Stimulated activated CD4-positive, alpha-beta T cell treated with anti-CD3 and anti-CD28 coated beads, TNF-alpha, amount 100 ng/mL, for 24 hours (primary cell): ENCODE data around the gene CLSTN3.

Experiments used
- DNase-seq, 3 experiments: peaks; one replicate each; pipeline ENCODE4 v3.0.0-alpha.2; 2020; ENCODE audit warnings: low read depth in 3 of 3

The CLSTN3 gene

DNA sequence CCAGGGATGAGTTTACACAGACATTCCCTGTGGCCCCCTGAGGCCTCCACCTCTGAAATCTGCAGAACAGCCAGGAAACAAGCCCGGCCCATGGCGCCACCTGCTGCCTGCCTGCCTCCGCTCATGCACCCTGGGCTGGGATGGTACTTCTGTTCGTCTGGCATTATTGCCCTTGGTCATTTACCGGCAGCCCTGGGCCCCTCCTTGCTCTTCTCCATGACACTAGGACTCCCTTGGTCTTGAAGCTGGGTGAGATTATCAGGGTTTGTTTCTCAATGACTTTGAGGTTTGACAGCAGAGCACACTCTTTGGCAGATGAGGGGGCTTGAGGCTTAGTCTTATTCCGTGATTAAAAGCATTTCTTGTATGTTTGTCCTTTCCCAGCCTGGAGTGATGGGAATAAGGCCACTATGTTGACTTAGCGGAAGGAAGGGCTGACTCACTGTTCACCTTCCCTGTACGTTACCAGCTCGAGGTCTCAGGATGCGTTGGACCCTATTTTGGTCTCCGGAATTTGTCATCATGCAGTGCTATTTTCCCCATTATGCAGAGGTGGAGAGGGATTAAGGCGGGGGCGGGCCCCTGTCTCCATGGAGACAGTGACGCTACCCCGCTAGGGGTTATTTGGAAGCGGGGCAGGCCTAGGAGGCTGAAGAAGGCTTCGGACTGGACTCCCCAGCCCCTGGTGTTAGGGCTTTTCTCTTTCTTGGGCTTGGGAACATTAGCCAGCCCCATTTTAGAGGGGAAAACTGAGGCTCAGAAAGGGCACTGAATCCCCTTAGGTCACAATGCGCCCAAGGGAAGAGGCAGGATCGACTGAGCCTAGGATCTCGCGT is 58.6 kb downstream of the CLSTN3 start:
- peak; percentile 31 to 66 (median 34) for DNase-seq

DNA sequence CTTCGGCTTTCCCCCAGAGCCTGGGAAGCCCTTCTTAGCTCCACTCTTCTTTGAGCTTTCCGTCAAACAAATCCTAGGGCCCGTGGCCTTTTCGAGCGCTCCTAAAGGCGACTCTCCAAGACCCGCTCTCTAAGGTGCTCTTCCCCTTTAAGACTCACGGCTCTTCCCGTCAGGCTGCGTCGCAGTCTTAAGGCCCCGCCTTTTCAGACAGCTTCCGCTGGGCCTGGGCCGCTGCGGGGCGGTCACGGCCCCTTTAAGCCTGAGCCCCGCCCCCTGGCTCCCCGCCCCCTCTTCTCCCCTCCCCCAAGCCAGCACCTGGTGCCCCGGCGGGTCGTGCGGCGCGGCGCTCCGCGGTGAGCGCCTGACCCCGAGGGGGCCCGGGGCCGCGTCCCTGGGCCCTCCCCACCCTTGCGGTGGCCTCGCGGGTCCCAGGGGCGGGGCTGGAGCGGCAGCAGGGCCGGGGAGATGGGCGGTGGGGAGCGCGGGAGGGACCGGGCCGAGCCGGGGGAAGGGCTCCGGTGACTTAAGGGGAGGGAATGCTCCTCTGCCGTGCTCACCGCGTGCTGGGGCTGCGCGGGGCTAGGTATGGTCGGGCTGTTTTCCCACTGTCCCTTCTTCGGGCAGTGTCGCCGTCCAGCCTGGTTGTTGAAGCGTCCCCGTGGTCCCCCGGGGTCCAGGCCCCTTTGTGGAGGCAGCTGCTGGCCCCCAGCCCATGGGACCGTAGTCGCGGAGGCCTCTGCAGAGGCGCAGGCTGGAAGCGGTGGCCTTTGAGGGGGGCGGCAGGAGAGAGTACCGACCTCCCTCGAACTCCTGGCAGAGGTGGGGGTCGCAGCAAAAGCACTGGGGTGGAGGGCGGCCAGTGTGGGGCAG is 59.5 kb downstream of the CLSTN3 start, which contains the start of gene PEX5:
PEX5 (plus strand) TSS at position 289 of the 870 bp plus-strand sequence. CDS start 692 bp downstream, outside the sequence.
- DNase-seq = peak; percentile 65 to 82 (median 67)

DNA sequence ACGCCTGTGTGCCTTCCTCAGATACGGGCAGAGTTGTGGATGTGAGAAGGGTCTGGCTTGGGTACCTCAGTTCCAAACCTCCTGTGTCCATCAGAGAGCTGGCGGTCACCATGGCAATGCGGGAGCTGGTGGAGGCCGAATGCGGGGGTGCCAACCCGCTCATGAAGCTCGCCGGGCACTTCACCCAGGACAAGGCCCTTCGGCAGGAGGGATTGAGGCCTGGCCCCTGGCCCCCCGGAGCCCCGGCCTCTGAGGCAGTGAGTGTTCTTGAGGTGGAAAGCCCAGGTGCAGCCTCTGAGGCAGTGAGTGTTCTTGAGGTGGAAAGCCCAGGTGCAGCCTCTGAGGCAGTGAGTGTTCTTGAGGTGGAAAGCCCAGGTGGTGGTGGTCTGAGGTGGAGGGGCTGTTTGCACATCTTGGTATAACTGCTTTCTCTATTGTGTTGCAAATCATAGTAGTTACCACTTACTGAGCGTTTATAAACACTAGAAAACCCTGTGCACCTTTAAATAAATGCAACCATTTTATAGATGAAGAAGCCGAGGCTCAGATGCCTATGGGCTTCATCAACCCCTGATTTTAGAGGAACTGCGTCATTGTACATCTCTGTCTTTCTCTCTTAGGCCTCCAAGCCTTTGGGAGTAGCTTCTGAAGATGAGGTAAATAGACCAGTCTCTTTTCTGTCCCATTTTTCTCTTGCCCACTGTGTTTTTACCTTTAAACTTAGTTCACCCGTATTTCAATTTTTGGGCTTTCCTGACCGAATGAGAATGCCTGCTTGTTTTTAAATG is 60.3 kb downstream of the CLSTN3 start:
- DNase-seq = peak in 1 of 3 experiments; percentile 9

DNA sequence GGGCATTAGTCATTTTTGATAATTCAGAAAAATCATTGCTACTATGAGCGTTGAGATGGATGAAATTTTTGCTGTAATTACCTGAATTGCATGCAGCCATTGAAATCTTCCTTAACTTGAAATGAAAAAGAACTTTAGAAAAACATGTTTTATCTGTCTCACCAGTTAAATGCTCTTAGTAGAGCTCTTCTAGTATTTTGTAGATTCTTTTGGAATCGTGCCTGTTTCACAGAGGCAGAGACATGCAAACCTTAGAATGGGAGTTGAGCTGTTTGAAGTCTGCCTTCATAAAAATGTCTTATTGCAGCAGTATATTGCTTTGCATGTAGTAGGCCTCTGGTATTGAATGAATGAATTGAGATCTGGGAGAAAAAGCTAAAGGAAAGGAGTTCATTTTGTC is 63.5 kb downstream of the CLSTN3 start:
- DNase-seq = no peak

DNA sequence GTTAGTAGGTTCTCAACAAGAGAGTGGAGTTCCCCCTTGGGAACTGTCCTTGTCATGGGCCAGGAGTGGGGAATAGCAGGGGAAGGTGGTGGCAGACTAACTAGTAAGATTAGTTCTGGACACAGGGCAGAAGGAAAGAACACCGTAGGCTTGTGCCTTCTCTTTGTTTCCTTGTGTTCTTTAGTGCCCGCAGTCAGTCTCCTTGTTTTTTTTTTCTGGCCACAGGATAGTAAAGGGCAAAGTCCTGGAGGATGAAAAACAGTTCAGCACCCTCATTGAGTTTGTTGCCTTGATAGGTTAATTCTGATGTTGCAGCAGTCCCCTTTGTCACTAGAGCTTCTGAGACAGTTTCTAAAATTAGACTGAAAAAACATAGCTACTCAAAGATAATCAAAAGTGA is 67.7 kb downstream of the CLSTN3 start:
- DNase-seq = no peak

DNA sequence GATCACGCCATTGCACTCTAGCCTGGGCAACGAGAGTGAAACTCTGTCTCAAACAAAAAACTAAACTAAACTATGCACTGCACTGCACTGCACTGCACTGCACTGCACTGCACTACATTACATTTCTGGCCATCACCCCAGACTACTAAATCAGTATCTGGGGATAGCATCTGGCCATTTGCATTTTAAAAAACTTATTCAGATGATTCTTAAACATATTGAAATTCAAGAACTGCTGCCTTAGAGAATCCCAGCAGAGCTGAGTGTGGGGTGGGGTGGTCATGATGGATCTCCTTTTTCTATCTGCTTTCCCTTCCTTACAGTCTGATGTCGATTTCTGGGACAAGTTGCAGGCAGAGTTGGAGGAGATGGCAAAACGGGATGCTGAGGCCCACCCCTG is 72.9 kb downstream of the CLSTN3 start:
- DNase-seq = no peak

DNA sequence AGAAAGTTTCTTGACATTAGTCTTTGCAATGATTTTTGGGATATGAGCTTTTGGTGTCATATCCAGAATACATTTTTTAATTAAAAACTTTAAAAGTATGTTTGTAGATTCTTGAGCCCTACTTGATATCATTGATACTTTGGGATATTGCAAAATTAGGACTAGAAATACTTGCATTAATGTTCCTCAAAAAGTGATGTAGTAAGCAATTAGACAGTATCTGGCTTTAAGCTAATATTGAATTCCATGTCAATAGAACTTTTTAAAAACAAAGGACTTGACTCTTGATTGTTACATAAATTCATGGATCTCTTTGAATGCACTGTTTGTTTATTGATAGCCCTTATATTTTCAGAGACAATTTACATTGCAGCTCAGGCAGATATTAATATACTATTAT is 74.9 kb downstream of the CLSTN3 start:
- no peak for DNase-seq

DNA sequence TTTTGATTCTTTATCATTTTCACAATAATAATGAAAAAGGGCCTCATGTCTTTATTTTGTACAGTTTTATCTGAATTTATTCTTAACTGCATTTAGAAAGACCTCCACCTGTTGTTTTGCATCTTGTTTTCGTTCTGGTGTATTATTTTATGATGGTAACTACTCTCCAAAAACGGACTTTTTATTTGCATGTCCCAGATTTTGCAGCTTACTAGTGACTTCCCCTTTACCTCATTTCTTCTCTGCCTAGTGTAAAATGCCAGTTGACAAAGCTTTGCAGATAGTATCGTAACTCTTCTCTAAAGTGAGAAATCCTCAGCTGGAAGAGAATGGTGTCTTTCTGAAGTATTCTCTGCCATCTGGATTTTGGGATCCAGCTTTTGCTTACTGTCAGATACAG is 76.5 kb downstream of the CLSTN3 start:
- no peak for DNase-seq

DNA sequence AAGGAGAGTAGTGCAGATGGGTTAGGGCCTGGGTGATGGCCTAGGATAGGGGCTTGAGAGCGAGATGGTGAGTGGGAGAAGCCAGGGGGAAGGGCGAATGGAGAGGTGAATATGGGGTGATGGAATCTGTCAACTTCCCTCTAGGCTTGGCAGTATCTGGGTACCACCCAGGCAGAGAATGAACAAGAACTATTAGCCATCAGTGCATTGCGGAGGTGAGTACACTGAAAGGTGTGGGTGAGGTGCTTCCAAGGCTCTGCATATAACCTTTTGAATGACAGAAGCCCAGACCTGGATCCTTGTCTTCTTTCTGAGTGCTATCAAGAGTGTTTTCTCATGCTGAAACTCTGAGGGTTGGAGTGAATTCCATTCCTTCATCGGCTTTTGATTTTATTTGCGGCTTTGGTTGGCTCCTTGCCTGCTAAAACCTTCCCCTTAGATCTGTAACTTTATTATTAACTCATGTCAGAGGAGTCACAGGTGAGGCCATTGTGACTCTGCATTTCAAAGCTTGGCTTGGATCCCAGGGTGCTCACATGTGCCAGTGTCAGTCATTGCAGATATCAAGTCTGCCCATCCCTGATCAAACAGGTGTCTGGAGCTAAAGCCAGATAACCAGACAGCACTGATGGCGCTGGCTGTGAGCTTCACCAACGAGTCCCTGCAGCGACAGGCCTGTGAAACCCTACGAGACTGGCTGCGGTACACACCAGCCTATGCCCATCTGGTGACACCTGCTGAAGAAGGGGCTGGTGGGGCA is 77.9 kb downstream of the CLSTN3 start:
- DNase-seq = no peak
